NCI-H2081 (cell line): ENCODE data around the gene GOLGA3.
"Not testable (repeated sequence)": the region's sequence is repeated elsewhere in the genome, so short reads cannot be mapped to it uniquely, and the experiment has no call there.

ENCODE experiments used
- DNase-seq, 2 experiments: peaks; one replicate each; lab custom pipeline; 2025; lab: John Stamatoyannopoulos, UW

Gene GOLGA3, protein sequence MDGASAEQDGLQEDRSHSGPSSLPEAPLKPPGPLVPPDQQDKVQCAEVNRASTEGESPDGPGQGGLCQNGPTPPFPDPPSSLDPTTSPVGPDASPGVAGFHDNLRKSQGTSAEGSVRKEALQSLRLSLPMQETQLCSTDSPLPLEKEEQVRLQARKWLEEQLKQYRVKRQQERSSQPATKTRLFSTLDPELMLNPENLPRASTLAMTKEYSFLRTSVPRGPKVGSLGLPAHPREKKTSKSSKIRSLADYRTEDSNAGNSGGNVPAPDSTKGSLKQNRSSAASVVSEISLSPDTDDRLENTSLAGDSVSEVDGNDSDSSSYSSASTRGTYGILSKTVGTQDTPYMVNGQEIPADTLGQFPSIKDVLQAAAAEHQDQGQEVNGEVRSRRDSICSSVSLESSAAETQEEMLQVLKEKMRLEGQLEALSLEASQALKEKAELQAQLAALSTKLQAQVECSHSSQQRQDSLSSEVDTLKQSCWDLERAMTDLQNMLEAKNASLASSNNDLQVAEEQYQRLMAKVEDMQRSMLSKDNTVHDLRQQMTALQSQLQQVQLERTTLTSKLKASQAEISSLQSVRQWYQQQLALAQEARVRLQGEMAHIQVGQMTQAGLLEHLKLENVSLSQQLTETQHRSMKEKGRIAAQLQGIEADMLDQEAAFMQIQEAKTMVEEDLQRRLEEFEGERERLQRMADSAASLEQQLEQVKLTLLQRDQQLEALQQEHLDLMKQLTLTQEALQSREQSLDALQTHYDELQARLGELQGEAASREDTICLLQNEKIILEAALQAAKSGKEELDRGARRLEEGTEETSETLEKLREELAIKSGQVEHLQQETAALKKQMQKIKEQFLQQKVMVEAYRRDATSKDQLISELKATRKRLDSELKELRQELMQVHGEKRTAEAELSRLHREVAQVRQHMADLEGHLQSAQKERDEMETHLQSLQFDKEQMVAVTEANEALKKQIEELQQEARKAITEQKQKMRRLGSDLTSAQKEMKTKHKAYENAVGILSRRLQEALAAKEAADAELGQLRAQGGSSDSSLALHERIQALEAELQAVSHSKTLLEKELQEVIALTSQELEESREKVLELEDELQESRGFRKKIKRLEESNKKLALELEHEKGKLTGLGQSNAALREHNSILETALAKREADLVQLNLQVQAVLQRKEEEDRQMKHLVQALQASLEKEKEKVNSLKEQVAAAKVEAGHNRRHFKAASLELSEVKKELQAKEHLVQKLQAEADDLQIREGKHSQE (N-terminal part only)

DNA sequence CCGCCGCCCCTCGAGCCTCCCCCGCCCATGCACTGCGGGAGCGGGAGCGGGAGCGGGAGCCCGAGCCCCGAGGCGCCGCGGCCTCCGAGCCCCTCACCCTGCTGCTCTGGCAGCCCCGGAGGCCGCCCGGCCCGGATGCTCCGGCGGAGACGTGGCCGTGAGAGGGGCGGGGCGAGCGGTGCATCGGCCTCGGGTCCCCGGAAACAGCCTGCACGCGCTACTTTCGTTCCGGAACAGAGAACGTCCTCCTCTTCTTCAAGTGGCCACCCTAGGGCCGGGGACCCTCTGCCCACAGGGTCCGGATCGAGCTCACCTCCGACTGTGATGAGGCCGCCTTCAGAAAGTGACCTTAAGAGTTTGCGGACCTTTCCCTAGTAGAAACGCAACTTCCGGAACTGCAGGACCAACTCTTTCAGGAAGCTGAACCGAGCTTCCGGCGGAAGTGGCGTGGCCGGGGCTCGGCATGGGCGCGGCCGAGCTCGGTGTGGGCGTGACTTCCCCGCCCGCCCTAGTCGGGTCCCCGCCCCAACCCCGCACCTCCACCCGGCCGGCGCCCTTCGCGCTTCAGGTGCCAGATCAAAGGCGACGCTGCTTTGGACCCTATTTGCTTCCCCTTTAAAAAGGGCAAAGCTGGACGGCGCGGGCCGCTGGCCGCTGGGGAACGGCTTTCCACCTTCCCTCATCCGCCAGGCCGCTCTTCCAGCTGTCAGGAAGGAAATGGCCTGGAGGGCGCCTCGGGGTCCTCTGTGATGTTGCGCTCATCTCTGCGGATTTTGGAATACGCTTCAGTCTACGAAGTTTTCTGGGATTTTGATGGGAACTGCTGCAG lies at the start of gene GOLGA3:
GOLGA3 (minus strand) TSS at position 164 of the 829 bp plus-strand sequence. CDS start 6,741 bp downstream, outside the sequence.
- DNase-seq = peak; percentile 95

DNA sequence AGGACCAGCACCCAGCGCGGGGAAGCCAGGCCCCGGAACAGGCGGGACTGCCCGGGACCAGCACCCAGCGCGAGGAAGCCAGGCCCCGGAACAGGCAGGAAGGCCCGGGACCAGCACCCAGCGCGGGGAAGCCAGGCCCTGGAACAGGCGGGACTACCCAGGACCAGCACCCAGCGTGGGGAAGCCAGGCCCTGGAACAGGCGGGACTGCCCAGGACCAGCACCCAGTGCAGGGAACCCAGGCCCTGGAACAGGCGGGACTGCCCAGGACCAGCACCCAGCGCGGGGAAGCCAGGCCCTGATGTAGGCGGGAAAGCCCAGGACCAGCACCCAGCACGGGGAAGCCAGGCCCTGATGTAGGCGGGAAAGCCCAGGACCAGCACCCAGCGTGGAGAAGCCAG lies 46.0 kb upstream of the GOLGA3 start:
- not testable (repeated sequence) for DNase-seq

DNA sequence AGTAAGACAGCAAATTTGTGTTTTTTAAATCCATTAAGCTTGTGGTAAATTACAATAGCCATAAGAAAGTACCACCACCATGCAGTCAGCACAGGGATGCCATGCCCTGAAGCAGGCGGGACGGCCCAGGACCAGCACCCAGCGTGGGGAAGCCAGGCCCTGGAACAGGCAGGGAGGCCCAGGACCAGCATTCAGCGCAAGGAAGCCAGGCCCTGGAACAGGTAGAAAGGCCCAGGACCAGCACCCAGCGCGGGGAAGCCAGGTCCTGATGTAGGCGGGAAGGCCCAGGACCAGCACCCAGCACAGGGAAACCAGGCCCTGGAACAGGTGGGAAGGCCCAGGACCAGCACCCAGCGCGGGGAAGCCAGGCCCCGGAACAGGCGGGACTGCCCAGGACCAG lies 45.5 kb upstream of the GOLGA3 start:
- no peak for DNase-seq

DNA sequence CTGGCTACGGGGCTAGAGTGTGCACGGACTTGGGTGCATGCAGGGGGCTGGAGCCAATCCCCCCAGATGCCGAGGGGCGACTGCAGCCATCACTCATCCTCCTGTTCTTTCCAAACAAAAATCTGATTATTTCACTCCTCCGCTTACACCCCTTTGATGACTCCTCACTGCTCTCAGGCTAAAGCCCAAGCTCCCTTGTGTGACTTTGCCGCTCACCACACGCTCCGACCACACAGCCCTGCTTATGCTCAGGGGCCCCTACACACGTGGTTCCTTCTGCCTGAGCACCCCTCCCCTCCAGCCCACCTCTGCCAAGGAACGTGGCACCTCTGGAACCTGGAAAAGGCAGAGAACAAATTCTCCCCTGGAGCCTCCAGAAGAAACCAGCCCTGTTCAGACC lies 45.1 kb upstream of the GOLGA3 start:
- no peak for DNase-seq

DNA sequence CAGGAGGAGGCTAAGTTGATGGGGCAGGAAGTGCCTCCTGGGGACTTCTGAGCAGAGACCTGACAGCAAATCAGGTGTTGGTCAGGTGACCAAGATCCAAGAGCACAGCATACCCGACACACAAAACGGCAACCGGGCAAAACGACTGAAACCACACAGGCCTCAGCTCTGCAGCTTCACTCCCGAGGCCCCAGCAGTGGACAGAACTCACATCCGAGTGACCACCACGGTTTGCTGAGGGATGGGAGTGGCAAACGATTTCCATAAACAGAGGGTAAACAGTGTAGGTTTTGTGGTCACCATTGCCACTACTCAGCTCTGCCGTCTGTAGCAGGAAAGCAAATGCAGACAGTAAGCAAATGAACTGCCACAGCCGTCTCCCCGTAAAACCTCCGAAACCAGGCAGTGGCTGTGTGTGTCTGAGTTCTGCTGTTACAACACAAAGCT lies 44.3 kb upstream of the GOLGA3 start:
- no peak for DNase-seq

DNA sequence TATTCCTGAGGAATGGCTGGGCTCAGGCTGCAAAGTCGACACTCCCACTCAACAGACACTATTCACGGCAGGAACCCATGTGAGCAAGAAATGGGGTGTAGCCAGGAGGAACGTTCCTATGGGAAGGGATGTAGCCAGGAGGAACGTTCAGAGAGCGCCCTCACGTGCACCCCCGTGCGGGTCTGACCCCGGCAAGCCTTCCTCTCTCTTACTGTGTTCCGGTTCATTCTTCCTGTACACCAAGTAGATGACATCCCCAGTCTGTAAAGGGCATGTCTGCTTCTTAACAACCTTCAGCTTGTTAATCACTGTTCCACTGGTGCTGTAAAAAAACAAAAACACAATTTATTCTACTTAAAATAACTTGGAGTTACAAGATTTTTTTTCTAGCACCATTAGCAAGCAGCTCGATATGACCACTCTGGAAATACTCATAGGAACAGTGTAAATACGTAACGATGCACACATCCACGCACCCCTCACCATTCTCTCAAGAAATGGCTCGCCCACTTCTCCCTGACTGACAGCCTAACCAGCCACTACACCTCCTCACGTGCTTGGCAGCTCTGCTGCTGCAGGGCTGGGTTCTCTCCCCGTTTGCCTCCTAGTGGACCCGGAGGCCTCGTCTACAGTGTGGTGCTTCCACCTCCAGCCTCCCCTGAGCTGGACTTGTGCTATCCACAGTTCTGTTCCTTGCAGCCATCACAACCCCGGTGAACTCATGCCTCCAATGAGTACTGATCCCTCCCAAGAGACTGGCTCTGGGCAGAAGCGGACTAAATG lies 43.6 kb upstream of the GOLGA3 start:
- DNase-seq = no peak

DNA sequence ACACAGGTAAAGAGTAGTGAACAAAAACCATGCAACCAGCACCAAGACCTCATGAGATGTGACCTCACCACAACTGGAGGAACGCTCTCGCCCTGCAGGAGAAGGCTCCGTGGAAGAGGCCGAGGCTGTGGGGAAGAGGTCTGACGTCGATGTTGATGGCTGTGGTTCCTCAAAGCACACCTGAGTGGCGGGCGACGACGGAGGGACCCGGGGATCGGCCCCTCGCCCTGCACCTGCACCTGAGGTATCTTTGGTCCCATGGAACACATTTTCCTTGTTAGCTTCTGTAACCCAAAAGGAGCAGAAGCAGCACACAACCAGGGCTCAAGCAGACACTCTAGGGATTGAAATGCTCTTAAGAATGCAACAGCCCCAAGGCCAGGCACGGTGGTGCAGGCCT lies 40.9 kb upstream of the GOLGA3 start:
- no peak for DNase-seq

DNA sequence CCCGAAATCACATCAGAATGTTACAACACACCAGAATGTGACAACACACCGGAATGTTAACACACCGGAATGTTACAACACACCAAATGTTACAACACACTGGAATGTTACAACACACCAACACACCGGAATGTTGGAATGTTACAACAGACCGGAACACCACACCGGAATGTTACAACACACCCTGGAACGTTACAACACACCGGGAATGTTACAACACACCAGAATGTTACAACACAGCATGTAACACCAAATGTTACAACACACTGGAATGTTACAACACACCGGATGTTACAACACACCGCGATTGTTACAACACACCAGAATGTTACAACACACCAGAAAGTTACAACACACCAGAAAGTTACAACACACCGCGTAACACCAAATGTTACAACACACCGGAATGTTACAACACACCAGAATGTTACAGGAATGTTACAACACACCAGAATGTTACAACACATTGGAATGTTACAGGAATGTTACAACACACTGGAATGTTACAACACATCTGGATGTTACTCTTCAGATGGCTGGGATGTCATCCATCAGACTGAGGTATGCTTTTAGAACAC lies 37.7 kb upstream of the GOLGA3 start:
- DNase-seq = no peak

DNA sequence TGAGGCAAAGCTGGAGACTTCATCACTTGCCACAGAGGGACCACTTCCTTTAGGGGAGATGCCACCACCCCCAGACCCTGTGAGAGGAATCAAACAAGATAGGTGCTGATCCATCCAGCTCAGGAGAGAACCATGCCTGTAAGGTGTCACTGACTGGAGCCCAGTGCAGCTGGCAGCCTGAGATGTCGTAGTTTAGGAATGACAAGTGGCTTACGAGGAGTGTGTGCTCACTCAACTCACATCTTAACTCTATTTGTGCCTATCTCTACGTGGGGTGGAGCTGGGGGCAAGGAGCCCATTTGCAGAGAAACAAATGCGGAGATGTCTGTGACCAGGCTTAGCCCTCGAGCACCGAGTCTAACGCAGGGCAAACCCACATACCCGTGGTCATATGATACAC lies 32.9 kb upstream of the GOLGA3 start:
- no peak for DNase-seq

DNA sequence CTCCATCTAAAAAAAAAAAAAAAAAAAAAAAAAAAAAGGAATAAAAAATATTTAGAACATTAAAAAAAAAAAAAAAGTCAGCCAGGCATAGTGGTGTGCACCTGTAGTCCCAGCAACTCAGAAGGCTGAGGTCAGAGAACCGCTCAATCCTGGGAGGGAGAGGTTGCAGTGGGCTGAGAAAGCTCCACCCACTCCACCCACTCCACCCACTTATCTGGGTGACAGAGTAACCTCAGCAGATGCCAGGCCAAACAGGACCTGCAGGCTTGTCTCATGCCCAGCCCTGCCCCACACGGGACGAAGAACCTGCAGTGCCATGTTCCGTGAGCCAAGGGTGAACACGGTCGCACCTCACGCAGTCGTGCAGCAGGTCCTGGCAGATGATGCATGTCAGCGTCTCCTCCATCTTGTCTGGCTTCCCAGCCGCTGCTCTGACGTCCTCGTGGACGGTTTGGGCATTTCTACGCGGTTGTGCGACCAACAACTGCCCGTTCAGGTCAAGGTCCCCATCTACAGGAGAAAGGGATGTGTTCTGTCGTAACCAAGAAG lies 30.1 kb upstream of the GOLGA3 start:
- no peak for DNase-seq

DNA sequence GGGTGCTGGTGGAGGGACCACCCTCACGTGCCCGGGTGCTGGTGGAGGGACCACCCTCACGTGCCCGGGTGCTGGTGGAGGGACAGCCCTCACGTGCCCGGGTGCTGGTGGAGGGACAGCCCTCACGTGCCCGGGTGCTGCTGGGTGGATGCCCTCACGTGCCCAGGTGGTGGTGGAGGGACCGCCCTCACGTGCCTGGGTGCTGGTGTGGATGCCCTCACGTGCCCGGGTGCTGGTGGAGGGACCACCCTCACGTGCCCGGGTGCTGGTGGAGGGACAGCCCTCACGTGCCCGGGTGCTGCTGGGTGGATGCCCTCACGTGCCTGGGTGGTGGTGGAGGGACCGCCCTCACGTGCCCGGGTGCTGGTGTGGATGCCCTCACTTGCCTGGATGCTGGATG lies 28.4 kb upstream of the GOLGA3 start:
- DNase-seq = not testable (repeated sequence)

DNA sequence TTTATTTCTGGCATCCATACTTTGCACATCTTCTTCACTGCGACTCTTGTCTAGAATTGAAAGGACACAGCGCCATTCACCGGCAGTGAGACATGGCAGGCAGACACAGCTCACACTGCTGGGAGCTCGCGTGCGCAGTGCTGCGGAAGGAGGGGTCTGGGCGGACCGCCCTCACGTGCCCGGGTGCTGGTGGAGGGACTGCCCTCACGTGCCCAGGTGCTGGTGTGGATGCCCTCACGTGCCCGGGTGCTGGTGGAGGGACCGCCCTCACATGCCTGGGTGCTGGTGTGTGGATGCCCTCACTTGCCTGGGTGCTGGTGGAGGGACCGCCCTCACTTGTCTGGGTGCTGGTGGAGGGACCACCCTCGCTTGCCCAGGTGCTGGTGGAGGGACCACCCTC lies 27.9 kb upstream of the GOLGA3 start:
- no peak for DNase-seq

DNA sequence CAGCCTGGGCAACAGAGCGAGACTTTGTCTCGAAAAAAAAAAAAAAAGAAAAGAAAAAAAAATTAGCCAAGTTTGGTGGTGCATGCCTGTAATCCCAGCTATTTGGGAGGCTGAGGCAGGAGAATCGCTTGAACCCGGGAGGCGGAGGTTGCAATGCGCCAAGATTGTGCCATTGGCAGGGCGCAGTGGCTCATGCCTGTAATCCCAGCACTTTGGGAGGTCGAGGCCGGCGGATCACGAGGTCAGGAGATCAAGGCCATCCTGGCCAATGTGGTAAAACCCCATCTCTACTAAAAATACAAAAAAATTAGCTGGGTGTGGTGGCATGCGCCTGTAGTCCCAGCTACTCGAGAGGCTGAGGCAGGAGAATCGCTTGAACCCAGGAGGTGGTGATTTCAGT lies 26.5 kb upstream of the GOLGA3 start:
- not testable (repeated sequence) for DNase-seq

DNA sequence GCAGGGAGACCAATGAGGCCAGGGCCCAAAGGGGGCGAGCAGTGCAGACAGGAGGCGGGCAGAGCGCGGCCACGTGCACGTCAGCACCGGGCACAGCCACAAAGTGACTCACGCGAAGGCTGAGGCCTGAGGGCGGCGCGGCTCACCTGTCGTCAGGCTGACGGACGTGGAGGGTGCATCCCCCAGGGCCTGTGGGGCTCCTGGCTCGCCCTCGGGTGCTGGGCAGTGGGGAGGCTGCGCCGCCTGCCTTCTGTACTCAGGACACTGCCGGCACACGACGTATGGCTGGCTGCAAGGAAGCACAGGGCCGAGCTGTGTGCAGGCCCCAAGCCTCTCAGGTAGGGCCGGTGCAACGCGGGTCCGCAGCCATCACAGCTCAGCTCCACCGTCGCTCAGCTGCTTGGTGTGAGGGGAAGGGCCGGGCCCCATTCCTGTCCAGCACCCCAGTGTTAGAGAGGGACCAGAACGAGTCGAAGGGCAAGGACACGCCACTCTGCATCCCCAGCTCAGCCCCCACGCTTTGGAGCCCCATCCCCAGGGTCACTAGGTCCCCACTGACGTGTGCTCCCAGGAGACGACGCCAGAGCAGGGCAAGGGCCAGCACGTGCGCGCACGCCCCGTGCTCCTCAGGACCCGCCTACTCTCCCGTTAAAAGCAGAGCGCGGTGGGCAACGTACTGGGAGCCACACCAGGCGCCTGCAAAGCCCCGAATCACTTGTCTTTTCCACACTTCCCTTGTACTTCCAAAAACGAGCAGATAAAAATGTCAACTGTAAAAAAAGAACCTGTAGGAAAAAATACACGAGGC lies 24.8 kb upstream of the GOLGA3 start:
- no peak for DNase-seq

DNA sequence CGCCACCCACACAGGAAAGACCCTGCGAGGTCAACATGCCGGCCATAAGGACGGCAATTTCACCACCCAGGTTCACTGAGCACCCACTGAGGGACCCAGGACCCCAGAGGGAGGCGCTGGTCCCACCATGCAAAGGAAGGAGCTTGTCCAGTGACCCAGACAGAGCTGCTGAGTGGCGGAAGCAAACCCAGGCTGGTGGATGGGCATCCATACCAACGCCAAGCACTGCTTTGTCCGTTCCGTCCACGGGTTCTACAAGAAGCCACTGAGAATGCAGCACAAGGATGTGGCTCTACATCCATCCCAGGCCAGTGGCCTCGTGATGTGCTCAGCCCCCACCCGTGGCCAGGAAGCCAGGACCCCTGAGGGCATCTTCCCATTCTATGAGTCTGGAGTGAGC lies 23.8 kb upstream of the GOLGA3 start:
- no peak for DNase-seq

DNA sequence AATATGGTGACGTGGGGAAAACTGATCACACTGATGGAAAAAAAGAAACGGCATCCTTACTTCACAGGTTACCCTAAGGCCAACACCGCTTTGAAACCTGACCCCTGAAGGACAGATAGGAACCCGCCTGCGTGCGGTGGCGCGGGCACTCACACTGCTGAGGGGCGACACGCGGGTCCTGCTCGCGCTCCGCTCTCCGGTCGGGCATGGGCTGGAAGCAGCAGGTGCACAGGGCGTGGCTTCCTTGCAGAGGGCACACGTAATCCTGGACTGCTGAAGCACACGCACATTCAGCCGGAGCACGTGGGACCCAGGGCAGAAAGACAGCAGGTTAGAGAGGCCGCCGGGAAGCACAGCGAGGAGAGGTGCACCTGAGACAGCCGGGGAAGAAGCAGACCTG lies 22.8 kb upstream of the GOLGA3 start:
- DNase-seq = no peak

DNA sequence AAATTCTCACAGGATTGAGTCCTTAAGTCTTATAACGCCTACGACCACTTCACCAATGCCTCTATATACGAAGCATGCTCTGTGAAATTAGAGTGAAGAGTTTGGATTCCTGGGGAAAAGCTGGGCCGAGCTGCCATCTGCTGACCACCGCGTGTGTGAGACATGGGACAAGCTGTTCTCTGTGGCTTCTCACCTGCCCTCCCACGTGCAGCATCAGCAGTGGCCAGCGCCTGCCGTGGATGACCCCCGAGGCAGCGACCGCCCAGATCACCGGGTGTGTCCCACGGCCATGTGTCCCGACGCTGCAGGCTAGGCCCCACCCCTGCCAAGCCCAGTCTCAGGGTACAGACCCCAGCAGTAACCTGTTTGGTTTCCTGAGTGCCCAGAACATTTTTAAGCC lies 21.6 kb upstream of the GOLGA3 start:
- DNase-seq = no peak

DNA sequence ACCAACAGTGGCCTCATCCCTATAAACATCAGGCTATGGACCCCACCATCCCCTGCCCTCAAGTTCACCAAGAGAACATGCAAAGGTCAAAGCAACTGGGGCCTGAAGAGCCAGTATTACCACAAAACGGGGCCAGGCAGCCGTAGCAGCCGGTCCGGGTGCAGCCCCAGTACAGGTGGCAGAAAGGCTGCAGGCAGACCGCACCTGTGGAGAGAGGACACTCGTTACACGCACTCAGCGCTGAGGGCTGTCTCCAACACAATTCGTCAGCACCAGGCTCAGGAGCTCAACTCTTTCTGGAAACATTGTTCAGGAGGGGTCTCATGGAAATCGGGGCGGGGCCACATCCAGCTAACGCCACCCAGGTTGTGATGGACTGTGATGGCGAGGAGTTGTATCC lies 19.9 kb upstream of the GOLGA3 start:
- DNase-seq = no peak
